Activated CD8-positive, alpha-beta T cell treated with anti-CD3 and anti-CD28 coated beads for 36 hours (primary cell): ENCODE measurements around the gene TMEM63B. TPM values are rescaled to one million over a fixed set of nuclear protein-coding genes. Genes with fewer than 3 reads are reported as not detected.

ENCODE experiments used
- ATAC-seq: fragments of 200-7000 bp; cut with Tn5 transposase; one replicate; pipeline ENCODE4 v1.10.0; 2021; ENCODE audit warnings: mild to moderate bottlenecking, moderate library complexity
- CTCF ChIA-PET: fragments of 350-600 bp; sonication (Branson Sonifier 250); formaldehyde crosslinking; loops from one replicate; lab custom pipeline; 2021; ENCODE audit warnings: antibody characterized with exemption; lab: Charles Lee
- POLR2A ChIA-PET: fragments of 350-600 bp; sonication (Branson Sonifier 250); formaldehyde crosslinking; loops from one replicate; lab custom pipeline; 2021; ENCODE audit warnings: antibody characterized with exemption; lab: Charles Lee
- DNase-seq: peaks from one replicate; pipeline ENCODE4 v3.0.0-alpha.2; 2020
- H3K27ac Mint-ChIP-seq: one replicate; pipeline ENCODE4 v1.8.0; 2021; ENCODE audit warnings: mild to moderate bottlenecking, mixed read lengths
- H3K27me3 Mint-ChIP-seq: one replicate; pipeline ENCODE4 v1.8.0; 2021; ENCODE audit warnings: mixed read lengths
- H3K36me3 Mint-ChIP-seq: one replicate; pipeline ENCODE4 v1.8.0; 2021; ENCODE audit warnings: low read depth, mixed read lengths
- H3K4me1 Mint-ChIP-seq: one replicate; pipeline ENCODE4 v1.8.0; 2021; ENCODE audit warnings: low read depth, mixed read lengths
- H3K4me3 Mint-ChIP-seq: one replicate; pipeline ENCODE4 v1.8.0; 2021; ENCODE audit warnings: mild to moderate bottlenecking, moderate library complexity, mixed read lengths
- H3K9me3 Mint-ChIP-seq: one replicate; pipeline ENCODE4 v1.8.0; 2021; ENCODE audit warnings: mixed read lengths
- CTCF ChIP-seq: fragments of 200-600 bp; IDR thresholded peaks from one replicate; pipeline ENCODE4 v1.8.0; 2022; ENCODE audit warnings: antibody characterized with exemption, mild to moderate bottlenecking
- intact Hi-C: fragments of 100-400 bp; cut with micrococcal nuclease; formaldehyde crosslinking; loops from one replicate; pipeline ENCODE4 v1.10.0; 2022
- total RNA-seq, 2 experiments: library from RNA; stranded (reverse); gene quantifications; one replicate each; pipeline ENCODE4 v1.2.3, GENCODE V29; 2021

TMEM63B gene
- total RNA-seq, 2 experiments from 2014 or later = 9.1 to 12.9 TPM

DNA sequence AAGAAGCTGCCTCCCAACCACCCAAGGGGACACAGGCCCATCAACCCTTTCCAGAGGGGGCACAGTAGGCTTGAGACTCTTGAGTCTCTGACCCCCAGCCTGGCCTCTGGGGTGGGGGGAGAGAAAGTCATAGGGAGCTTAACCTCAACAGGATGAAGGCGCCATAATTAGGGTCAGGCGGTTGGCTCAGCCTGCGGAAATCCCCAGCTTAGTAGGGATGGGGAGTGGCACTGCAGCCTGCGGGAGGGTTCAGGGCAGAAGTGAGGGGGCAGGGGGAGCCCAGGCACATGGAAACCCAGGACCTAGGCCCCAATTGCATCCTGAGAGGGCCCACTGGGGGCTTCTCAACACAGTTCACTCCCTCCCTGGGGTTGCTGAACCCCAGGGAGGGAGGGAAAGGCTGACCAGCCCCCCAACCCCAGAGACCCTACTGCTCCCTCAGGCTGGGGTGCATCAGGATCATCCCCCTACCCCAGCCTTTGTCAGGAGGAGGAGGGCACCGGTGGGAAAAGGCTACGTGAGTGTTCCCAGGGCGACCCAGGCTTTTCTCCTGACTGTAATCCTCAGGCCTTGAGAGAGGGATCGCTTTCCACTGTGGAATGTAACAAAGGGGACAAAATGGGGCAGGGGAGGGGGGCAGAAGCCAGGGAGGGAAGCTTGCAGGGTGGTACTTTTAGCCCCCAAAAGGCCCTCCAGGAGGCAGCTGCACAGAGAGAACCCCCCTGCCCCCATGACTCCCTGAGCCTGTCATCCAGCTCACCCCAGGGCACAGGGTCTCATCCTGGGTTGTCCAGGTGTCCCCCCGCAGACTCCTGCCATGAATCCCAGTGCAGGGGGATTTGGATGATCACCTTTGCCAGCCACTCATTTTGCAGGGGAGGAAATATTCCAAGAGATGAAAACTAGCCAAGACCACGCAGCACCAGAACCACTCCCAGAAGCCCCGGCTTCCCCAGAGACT is 46.5 kb upstream of the TMEM63B start:
- CTCF ChIA-PET = interaction anchor here (0.7 to 3.1 kb wide), 8 partner anchors 8 to 592 kb away, joined by 3 to 53 read pairs (median 6); partner anchors contain the start of gene VEGFA
- Mint-ChIP-seq H3K27ac (no peak overlapping the region), H3K27me3 (peaks cover 11% of the 10 kb centered on the region), H3K4me1 (peaks cover 10% of the 10 kb centered on the region), H3K4me3 (no peak overlapping the region), H3K36me3 (no peaks in the 10 kb centered on the region), H3K9me3 (no peaks in the 10 kb centered on the region)
- no peak for ATAC-seq
- intact Hi-C loops = no loop called here
- DNase-seq = no peak
- TF ChIP-seq CTCF = no peak
- POLR2A ChIA-PET = no interaction called here

GRCh38 chr6:44081753-44082152 is 45.6 kb upstream of the TMEM63B start:
- Mint-ChIP-seq H3K4me1 (peaks cover 10% of the 10 kb centered on the region), H3K27me3 (peaks cover 9% of the 10 kb centered on the region), H3K27ac (no peak overlapping the region), H3K9me3 (no peaks in the 10 kb centered on the region), H3K4me3 (no peak overlapping the region), H3K36me3 (no peaks in the 10 kb centered on the region)
- intact Hi-C loops = no loop called here
- ChIA-PET POLR2A (no interaction called here), CTCF (no interaction called here)
- TF ChIP-seq CTCF = no peak
- no peak for DNase-seq
- ATAC-seq = no peak

DNA sequence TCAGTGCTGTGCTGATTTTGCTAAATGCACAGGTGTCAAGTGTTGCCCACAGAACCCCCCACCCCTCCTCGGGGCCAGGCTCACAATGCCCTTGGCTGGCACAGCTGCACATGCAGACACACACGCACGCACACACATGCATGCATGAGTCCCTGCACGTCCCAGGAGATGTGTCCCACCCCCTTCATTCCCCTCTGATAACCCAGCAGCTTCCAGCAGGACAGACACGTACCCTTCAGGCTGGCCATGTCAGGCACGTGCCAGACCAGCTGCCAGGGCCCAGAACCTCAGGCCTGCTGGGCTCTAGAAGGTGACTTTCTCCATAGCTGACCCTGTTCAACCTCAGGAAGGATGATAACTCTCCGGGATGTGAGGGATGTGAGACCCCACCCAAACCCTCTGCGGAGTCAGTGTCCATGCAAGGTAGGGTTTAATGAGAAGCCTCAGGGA is 44.5 kb upstream of the TMEM63B start:
- Mint-ChIP-seq H3K36me3 (no peaks in the 10 kb centered on the region), H3K27ac (no peak overlapping the region), H3K4me3 (no peak overlapping the region), H3K4me1 (peaks cover 11% of the 10 kb centered on the region), H3K9me3 (no peaks in the 10 kb centered on the region), H3K27me3 (peaks cover 7% of the 10 kb centered on the region)
- CTCF ChIA-PET = interaction anchor here (1.1 kb wide), 2 partner anchors 13 to 329 kb away, joined by 3 to 4 read pairs; no protein-coding TSS in a partner anchor
- TF ChIP-seq CTCF = no peak
- POLR2A ChIA-PET = no interaction called here
- no peak for ATAC-seq
- no peak for DNase-seq
- intact Hi-C loops = no loop called here

DNA sequence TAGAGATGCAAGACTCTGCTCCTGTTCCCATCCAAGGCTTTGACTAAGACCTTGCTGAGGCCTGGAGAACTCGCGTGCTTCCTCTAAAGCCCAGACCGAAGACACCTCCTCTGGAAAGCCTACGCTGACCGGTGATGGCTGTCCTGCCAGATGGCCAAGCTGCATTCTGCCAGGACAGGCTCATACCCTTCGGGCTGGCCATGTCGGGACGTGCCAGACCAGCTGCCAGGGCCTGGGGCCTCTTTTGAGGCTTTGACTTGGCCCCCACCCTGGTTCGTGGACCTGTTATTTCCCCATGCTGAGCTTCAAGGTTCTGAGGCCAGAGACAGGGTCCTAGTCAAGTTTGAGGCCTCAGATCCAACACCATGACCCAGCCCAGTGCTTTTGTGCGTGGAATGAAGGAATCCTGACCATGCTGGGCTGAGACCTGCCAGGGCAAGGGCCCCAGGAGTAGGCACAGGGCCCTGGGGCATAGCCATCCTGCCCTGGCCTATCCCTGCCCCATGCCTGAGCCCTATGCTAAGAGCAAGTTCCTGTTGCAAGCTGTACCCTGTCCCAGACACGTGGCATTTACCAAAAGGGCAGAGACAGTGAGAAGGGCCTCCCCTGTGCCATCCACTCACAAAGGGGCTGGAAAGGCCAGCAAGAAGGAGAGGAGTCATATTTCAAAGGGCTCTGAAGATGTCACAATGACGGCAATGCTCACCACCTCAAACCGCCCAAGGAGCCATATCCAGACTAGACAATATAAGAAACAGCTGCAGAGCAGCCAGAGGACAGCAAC is 42.9 kb upstream of the TMEM63B start:
- peak; percentile 78 for ATAC-seq
- H3K4me3 Mint-ChIP-seq = no peak overlapping the region
- peak; percentile 32 for DNase-seq
- TF ChIP-seq CTCF = no peak
- no peaks in the 10 kb centered on the region for H3K9me3 Mint-ChIP-seq
- CTCF ChIA-PET = interaction anchor here (0.9 to 2.5 kb wide), 5 partner anchors 10 to 418 kb away, joined by 3 to 12 read pairs (median 4); no protein-coding TSS in a partner anchor
- no peaks in the 10 kb centered on the region for H3K36me3 Mint-ChIP-seq
- peak overlapping the region; percentile 4 for H3K27ac Mint-ChIP-seq
- no peaks in the 10 kb centered on the region for H3K27me3 Mint-ChIP-seq
- intact Hi-C loops = no loop called here
- peaks cover 11% of the 10 kb centered on the region for H3K4me1 Mint-ChIP-seq
- POLR2A ChIA-PET = no interaction called here
